Stimulated activated CD4-positive, alpha-beta T cell treated with anti-CD3 and anti-CD28 coated beads, Interleukin-1b, Interleukin-23, amount 100 ng/mL, for 1 hour (primary cell): Measurements from ENCODE around the gene TUBGCP3.

ENCODE experiments used
- DNase-seq, 2 donors: peaks; one replicate each; pipeline ENCODE4 v3.0.0-alpha.2; 2020; ENCODE audit warnings: low read depth in 2 of 2

Gene TUBGCP3

DNA sequence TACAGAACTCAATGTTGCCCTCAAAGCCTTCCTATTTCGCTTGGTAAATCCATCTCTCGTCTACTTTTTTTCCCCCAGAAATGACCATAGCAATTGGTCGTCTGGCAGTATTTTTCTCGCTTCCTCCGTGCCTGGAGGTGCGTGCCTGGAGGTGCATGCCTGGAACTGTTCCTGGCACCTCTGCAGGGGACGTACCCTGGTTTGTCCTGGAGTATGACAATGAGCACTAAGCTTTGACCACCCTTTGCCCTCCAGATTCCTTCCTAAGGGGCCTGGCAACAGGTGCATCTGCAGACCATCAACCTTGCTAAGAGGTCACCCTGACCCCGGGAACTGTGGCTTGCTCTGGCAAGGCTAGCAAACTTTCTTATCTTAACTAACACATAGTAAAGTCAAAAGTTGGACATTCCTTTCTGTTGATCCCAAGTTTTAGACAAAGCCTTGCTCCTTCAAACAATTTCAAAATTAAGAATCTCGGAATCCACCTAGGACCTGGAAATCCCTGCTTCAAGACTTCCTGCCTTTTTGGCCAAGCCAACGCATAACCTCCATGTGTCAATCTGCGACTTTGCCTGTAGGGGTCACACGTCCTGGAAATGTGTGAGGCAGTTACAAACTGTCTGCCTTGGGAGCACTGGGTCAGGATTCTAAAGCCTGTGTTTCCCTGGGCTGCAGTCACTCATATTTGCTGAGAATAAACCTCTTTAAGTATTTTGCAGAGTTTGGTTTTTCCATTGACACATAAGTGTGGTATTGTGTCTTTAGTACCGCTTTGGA lies 28.8 kb upstream of the TUBGCP3 start:
- no peak for DNase-seq

DNA sequence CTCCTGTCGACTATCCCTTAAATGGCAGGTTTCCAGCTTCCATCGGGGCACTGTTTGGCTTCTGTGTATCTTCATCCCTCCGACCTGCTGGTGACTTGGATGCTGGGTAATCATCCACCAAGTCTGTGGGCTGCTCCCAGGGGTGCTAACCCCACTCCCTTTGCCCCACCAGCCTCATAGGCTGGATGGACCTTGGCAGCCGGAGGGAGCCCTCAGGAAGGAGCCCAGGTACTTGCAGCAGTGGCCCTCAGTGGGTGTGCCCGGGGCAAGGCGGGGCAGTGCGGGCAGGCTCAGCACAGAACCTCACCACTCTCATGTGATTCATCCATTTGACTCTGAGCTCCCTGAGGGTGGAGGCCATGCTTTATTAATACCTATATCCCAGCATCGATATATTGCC lies 27.4 kb upstream of the TUBGCP3 start:
- no peak for DNase-seq

DNA sequence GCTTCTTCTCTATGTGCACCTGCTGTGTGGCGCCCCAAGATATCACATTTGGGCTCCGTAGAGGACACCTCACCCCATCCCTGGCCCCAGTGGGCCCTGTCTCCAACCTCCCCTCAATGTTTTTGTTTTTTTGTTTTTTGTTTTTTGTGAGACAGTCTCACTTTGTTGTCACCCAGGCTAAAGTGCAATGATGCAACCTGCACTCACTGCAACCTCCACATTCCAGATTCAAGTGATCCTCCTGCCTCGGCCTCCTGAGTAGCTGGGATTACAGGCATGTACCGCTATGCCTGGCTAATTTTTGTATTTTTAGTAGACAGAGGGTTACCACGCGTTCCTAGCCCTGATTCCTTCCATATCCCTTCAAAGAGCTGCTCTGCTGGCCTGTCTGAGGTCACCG lies 26.9 kb upstream of the TUBGCP3 start:
- no peak for DNase-seq

DNA sequence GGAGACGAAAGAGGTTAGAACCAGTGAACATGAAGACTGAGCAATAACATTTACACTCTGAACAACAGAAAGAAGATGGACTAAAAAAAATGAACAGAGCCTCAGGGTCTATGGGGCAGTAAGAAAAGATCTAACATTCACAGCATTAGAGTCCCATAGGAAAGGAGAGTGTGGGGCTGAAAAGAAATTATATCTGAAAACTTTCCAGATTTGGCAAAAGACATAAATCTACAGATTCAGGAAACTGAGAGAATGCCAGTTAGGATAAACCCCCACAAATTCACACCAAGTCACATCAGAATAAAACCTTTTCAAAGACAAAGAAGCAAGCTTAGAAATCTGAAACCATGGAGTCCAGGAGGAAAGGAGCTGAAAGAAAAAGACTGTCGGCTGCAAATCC lies 20.3 kb upstream of the TUBGCP3 start:
- no peak for DNase-seq

DNA sequence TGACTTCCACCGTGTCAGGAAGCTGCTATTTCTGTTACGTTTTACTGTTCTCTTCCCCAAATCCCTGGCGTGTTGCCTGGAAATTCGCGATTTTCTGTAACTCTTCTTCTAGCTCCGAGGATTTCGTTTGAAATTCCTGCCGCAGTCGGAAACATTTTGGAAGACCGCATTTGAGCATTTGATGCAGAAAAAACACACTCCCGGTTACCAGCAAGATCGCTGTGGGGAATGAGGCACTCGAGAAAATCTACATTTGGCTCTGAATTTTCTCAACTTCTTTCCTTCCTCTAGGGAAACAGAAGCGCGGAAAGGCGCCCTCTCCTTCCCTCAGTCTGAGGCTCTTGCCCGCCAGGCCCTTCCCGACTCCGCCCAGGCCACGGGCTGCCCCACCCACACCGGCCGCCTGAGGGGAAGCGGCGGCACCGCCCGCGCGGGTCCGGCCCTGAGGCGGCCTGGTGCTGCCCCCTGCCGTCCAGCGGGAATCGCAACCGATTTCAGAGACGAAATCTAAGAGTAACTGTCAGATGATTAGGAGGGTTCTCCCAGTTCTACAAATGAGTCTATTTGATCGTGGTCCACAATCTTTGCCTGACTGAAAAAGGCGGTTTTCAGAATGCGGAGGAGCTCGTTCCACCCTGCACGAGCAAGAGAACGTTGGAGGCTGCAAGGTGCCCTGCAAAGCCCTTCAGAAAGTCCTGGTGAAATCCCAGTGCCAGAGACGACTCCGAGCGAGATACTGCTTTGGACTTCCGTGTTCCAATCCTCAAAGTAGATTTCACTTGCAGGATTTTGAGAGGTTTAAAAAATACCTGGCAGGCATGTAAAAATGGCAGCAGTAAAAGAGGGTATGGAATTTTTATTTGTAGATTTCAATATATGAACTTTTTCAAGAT lies 18.4 kb upstream of the TUBGCP3 start:
- peak; percentile 65 to 84 for DNase-seq

DNA sequence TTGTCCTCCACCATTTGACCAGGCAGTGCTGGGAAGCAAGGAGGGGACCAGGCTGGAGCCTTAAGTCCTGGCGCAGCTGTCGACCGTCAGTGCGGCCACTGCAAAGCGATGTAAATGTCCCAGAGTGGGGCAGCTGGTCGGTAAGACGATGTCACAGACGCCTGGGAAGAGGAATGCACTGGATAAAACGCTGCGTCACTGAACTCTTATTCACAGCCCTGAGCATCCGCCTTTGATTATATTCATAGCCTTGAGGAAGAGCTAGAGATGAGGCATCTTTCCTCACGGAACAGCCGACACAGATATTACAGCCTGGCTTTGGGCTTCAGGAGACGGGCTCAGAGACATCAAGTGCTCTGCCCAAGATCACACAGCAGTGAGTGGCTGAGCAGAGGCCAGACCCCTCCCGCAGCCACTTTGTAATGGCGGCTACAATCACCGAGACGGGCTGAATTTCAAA lies 17.6 kb upstream of the TUBGCP3 start:
- DNase-seq: no peak

DNA sequence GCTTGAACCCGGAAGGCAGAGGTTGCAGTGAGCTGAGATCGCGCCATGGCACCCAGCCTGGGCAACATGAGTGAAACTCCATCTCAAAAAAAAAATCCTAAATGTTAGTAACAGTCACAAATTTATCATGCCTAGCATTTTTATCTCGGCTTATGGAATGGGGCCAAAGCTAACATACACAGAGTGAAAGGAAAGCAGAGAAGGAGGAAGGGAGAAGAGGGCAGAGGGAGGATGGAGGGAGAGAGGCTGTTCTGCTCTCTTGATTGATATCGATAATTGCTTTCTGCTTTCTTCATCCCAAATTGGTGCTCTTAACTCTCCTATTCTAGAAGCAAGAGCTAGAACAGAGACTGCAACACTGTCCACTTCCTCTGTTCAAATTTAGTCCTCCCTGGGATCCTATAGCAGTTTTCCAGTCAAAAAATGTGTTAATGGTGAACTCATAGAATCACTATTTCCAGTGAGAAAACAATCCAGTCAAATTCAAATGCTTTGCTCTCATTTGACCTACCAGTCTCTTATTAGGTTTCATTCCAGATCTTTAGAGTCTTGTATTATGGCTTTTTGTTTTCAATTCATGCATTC lies 15.8 kb upstream of the TUBGCP3 start:
- no peak for DNase-seq

DNA sequence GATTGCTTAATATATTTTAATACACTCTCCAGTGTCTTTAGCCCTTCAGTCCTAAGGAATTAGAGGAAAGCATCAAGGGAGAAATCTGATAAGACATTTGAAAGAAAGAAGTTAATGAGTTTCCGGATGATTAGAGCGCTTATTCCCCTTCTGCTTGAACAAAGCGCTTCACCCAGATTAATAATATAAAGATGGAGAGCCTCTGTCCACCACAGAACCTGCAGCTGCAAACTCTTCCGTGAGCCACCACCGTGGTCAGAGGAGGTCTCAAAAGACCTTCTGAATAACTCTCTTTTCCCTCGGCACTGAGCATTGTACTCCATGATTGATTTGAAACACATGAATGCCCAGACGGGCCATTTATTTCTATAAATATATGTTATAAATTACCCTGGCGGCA lies 14.2 kb upstream of the TUBGCP3 start:
- DNase-seq: no peak

DNA sequence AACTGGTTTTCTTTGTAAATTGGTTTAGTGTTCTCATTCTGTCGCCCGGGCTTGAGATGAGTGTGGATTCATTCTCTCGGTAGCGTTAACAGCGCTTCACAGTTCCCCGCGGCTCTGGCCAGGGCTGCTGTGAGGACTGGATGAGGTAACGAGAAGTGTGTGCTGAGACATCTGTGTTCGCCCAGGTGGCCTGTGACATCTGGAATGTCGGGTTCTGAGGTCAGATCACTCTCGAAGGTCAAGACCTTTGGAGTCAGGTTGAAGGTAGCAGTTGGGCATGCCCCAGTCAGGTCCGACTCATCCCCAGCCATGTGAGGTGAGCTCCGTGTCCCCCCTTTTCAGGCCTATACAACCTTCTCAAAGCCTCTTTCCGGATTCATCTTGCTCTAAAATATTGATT lies 13.4 kb upstream of the TUBGCP3 start:
- no peak for DNase-seq

DNA sequence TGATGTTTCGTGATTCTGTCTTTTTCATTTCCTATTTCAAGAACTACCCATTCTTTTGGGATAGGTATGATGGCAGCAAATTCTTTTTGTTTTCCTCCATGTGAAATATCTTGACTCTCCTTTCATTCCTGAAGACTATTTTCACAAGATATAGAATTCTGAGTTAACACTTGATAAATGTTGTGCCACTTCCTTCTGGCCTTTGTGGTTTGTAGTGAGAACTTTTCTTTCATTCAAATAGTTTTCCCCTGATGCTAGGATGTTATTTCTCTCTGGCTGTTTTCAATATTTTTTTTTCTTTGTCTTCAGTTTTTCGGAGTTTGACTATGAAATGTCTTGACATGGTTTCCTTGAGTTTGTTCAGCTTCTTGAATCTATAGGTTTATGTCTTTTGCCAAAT lies 8.3 kb upstream of the TUBGCP3 start:
- DNase-seq: no peak

DNA sequence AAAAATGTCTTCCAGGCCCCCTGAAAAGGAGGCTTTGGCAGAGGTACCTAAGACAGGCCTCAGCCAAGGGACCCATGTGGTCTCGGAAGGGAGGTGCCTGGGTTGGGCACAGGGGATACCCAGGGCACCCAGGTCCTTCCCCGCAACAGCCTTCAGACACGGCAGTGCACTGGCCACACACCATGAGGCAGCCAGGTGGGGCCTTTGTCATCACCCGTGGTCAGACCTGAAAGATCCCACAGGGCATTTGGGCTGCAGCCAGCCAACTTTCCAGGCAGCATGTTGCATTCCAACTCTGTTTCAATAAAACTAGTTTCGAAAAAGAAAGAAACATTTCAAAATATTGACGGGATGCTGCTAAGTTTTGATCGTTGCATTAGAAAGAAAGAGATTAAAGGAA lies 4.7 kb upstream of the TUBGCP3 start:
- no peak for DNase-seq

DNA sequence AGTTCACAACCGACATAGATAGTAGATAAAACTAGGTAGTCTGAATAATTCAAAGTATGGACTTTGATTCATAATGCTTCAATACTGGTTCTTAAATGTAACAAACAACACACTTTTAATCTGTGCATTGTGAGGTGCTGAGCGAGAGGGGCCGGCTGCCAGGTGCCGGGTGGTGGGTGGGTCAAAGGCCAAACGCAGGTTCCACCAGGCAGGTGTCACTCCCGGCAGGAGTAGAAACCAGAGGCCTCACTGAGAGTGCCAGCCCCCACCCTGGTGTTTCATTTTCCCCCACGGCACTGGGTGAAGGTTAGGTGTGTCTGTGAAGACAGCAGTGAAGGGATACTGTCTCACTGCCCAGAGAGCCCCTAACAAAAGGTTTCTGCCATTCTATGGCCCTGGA lies 4.2 kb upstream of the TUBGCP3 start:
- no peak for DNase-seq

DNA sequence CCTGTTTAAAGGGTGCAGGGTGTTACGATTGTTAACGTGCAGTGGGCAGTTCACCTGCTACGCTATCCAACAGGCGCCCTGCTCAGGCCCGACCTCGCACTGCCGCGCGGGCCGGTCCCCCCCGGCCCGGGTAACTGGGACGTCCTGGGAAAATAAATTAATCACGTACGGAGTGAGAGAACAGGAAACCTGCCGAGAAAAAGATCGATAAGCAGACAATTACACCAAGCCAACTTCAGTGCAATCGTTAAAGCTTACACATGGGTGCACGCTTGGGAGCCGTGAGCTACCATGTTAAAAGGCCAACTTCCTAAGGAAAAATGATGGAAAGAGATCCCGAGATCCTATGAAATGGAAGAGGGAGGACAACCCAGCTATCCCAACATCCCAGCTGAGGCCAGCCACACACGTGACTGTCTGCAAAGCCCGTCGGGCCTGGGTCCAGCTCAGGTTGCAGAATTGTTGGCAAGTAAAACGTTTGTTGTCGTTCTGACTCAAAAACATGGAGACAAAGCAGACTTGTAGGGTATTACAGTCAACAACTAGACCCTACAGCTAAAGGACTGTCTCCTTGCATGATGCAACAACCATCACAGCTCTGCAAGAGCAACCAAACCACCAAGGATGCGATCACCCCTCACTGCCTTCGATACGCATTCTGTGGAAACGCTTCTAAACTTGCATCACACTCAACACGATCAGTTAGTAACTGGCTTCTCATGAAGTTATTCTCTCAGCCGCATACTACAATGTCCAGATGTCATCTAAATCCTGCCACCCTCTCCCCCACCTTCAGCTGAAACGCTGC lies 741 bp upstream of the TUBGCP3 start:
- DNase-seq: no peak

DNA sequence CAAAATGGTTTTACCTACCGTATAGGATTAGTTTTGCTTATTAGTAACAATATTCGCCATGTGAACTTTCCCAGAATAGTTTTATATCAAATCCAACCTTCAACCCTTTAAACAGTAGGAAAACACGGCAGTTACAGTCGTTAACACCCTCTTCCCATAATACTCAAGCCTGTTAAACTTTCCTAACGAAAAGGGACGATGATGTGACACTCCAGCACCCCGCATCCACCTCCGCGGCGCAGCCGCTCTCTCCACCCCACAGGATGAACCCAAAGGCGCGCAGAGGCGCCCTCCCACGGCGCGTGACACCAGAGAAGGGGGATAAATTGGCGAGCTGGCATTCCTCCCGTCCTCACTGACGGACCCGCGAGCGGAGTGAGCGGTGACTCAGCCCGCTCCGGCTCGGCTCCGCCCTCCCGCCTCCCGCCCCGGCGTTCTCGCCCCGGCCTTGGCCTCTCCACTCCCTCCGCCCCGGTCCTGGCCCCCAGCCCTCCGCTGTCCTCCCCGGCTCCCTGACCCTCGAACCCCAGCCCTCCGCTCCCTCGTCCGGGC lies 665 bp downstream of the TUBGCP3 start:
- peak; percentile 27 to 49 for DNase-seq

DNA sequence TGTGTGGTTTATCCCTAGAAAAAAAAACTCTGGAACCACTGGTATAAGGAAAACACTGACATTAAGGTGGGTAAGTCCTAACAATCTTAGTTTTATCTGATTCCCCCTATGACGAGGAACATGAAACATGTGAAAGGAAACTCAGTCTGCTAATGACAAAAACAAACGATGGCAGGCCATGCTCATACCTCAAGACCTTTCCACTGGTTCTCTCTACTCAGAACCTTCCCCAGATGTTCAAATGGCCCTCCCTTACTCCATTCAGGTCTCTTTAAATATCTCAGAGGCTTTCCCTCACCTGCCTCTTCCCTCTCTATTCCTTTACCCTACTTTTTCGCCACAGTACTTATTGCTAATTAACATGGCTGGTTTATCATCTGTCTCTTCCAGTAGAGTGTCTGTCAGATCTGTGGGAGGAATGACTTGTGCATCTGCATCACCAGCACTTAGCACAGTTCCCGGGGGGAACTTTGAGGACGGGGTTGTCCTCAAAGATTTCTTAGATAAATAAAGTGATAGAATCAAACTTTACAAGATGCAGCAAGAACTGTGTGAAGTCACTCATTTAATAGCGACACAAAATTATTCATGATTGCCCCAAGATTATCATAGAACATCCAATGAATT lies 1.5 kb downstream of the TUBGCP3 start:
- DNase-seq: no peak

DNA sequence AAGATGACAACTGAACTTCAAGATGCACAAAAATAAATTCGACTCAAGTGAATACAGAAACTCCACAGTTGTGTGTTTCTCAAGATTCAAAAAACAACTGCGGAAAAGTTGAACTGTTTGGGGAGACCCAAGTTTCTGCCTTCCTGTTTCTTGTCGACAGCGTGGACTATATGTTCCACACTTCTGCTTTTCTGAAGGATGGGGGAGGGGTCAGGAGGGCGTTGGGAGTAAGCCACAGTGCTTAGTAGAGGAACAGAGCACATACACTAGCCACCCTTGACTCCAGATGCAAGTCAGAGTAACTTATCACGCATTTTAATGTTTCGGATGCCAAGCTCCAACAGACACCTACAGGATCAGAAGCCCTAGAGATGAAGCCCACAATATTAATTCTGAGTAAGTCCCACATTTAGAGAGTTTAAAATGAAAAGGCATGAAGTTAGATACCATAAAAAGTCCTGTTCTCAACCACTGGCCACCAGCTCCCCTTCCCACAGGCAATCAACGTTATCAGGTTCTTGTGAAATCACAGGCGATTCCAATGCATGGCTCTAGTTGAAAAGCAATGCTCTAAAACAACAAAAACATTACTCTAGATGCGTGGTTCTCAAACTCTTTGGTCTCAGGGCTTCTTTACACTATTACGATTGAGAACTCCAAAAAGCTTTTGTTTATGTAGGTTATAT lies 4.2 kb downstream of the TUBGCP3 start:
- no peak for DNase-seq

DNA sequence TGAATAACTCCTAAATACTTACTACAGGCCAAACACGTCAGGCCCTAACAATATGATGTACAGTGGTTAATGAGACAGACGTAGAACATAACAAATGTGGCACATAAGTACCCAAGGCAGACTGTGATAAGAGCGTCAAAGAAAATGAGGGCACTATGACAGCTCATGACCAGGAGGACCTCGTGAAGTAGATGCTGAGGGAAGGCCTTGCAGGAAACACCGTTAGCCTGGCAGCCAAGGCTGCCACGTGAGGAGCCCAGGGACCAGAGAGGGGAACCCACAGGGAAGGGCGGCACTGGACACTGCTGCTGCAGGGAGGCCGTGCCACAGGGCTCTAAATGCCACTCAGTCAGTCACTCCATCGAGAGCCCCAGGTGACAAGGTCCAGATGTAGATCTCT lies 5.7 kb downstream of the TUBGCP3 start:
- no peak for DNase-seq

DNA sequence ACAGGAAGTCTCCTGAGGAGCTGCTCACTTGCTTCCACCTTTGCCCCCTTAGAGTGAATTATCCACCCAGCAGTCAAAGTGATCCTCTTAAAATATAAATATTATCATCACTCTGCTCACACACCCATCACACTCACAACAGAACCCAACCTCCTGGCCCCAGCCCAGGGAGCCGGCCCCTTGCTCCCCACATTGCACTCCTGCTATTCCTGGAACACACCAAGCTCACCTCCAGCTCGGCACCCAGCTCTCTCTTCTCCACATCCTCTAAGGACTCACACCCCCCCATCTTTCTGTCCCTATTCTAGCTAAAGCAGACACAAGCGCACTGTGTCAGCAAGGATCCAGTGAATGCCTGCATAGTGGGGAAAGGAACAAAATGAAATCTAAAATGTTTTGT lies 7.0 kb downstream of the TUBGCP3 start:
- no peak for DNase-seq

DNA sequence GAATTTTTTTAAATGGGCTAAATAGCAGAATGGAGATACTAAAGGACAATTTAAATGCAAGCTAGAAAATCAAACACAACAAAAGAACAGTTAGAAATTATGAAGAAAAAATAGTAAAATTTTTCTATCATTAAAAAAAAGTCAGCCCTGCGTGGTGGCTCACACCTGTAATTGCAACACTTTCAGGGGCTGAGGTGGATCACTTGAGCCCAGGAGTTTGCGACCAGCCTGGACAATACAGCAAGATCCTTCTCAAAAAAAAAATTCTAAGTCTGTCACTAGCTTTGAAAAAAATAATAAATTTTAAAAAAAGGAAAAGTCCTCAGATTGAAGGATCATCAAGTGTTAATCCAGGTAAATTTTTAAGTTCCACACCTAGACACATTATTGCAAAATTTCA lies 7.7 kb downstream of the TUBGCP3 start:
- no peak for DNase-seq

DNA sequence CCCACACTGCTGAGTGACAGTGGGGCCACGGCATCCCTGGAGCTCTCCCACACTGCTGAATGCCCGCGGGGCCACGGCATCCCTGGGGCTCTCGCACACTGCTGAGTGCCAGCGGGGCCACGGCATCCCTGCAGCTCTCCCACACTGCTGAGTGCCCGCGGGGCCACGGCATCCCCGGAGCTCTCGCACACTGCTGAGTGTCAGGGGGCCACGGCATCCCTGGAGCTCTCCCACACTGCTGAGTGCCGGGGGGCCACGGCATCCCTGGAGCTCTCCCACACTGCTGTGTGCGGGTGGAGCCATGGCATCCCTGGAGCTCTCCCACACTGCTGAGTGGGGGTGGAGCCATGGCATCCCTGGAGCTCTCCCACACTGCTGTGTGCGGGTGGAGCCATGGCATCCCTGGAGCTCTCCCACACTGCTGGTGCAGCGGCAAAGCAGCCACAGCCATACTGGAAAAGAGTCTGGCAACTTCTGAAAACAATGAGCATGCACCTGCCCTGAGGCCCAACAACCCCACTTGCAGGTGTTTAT lies 8.6 kb downstream of the TUBGCP3 start:
- DNase-seq: no peak
